Endodermal cell (in vitro differentiated cells): ENCODE data around the gene PAN2. TPM values are rescaled to one million over a fixed set of nuclear protein-coding genes. Genes with fewer than 3 reads are reported as not detected.

Experiments used
- DNase-seq: peaks from one replicate; pipeline ENCODE4 v3.0.0-alpha.2; 2017
- H3K27ac ChIP-seq: 2 replicates; pipeline ENCODE4 v1.5.1; 2013; ENCODE audit warnings: mild to moderate bottlenecking, low read depth, low read length, moderate library complexity
- H3K27me3 ChIP-seq: 2 replicates; pipeline ENCODE4 v1.6.1; 2013; ENCODE audit warnings: mild to moderate bottlenecking, low read length, moderate library complexity; ENCODE audit not compliant: insufficient read depth, control insufficient read depth, poor library complexity, severe bottlenecking
- H3K36me3 ChIP-seq: 2 replicates; pipeline ENCODE4 v1.7.0; 2013; ENCODE audit warnings: mild to moderate bottlenecking, low read length, moderate library complexity; ENCODE audit not compliant: control insufficient read depth, insufficient read depth
- H3K4me1 ChIP-seq: one replicate; pipeline ENCODE4 v1.7.0; 2013; ENCODE audit warnings: low read length; ENCODE audit not compliant: control insufficient read depth, insufficient read depth
- H3K4me3 ChIP-seq: 2 replicates; pipeline ENCODE4 v1.5.1; 2013; ENCODE audit warnings: mild to moderate bottlenecking, low read length, moderate library complexity
- H3K9ac ChIP-seq: 2 replicates; pipeline ENCODE4 v1.6.1; 2013; ENCODE audit warnings: mild to moderate bottlenecking, low read length, moderate library complexity; ENCODE audit not compliant: poor library complexity, severe bottlenecking; ENCODE audit errors: extremely low read depth
- H3K9me3 ChIP-seq: 2 replicates; pipeline ENCODE4 v1.6.1; 2013; ENCODE audit warnings: mild to moderate bottlenecking, low read length, moderate library complexity; ENCODE audit not compliant: control insufficient read depth
- H3K27ac Mint-ChIP-seq: 2 replicates; pipeline ENCODE4 v1.8.0; 2020; ENCODE audit warnings: mixed read lengths
- H3K27me3 Mint-ChIP-seq: 2 replicates; pipeline ENCODE4 v1.8.0; 2021; ENCODE audit warnings: mild to moderate bottlenecking, mixed read lengths; ENCODE audit not compliant: insufficient read depth
- H3K36me3 Mint-ChIP-seq: 2 replicates; pipeline ENCODE4 v1.8.0; 2020; ENCODE audit warnings: low read depth, mixed read lengths
- H3K4me1 Mint-ChIP-seq: 2 replicates; pipeline ENCODE4 v1.8.0; 2020; ENCODE audit warnings: mixed read lengths
- H3K4me3 Mint-ChIP-seq: 2 replicates; pipeline ENCODE4 v1.8.0; 2020; ENCODE audit warnings: mild to moderate bottlenecking, moderate library complexity, mixed read lengths
- H3K9me3 Mint-ChIP-seq: 2 replicates; pipeline ENCODE4 v1.8.0; 2020; ENCODE audit warnings: mild to moderate bottlenecking, mixed read lengths
- CTCF ChIP-seq: fragments of 200-600 bp; sonication (generic); conservative IDR thresholded peaks from 2 replicates; pipeline ENCODE4 v1.5.0; 2021; ENCODE audit warnings: antibody characterized with exemption, mild to moderate bottlenecking
- WGBS, 2 experiments: methylation state at CpG; one replicate each; pipeline versions ENCODE4 v1.1.5 to v1.1.7; 2013; ENCODE audit warnings: missing lambda C conversion rate in 2 of 2, mixed read lengths in 1 of 2; ENCODE audit not compliant: insufficient coverage in 1 of 2, insufficient read length in 1 of 2; 5-methylcytosine and 5-hydroxymethylcytosine counted together
- total RNA-seq, 2 donors: library from RNA; stranded (reverse); fragmentation: NEBNext Ultra II Directional in 1 of 2; extraction: Animal tissue kit (Norgen Biotek cat#: 25700) in 1 of 2; gene quantifications; 2 replicates in 1 of 2; 3 replicates in 1 of 2; pipeline ENCODE4 v1.2.1, GENCODE V29; 2021

Gene PAN2
- total RNA-seq, 2 donors from 2014 or later, result 66.5 to 90.3 TPM

- peak overlapping the region; percentile 91 for H3K27ac ChIP-seq
- peak overlapping the region; percentile 72 for H3K9ac ChIP-seq
- H3K27me3 Mint-ChIP-seq, result no peaks in the 10 kb centered on the region
- H3K9me3 Mint-ChIP-seq, result no peaks in the 10 kb centered on the region
- no peak for DNase-seq
- no peaks in the 10 kb centered on the region for H3K9me3 ChIP-seq
- whole genome bisulfite sequencing, 2 experiments, result 37 to 38% methylated on average over 17 to 21 of the region's 21 CpGs
- H3K4me3 ChIP-seq, result peak overlapping the region; percentile 87
- TF ChIP-seq CTCF, result no peak
- H3K4me1 Mint-ChIP-seq, result peaks cover 12% of the 10 kb centered on the region
- H3K4me1 ChIP-seq, result peaks cover 5% of the 10 kb centered on the region
- peaks cover 31% of the 10 kb centered on the region for H3K36me3 ChIP-seq
- H3K27me3 ChIP-seq, result no peaks in the 10 kb centered on the region
- peak overlapping the region; percentile 73 for H3K4me3 Mint-ChIP-seq
- peaks cover 24% of the 10 kb centered on the region for H3K36me3 Mint-ChIP-seq
- H3K27ac Mint-ChIP-seq, result no peak overlapping the region
Observed at GRCh38 chr12:56267443-56268071, 66.2 kb downstream of the PAN2 start.

DNA sequence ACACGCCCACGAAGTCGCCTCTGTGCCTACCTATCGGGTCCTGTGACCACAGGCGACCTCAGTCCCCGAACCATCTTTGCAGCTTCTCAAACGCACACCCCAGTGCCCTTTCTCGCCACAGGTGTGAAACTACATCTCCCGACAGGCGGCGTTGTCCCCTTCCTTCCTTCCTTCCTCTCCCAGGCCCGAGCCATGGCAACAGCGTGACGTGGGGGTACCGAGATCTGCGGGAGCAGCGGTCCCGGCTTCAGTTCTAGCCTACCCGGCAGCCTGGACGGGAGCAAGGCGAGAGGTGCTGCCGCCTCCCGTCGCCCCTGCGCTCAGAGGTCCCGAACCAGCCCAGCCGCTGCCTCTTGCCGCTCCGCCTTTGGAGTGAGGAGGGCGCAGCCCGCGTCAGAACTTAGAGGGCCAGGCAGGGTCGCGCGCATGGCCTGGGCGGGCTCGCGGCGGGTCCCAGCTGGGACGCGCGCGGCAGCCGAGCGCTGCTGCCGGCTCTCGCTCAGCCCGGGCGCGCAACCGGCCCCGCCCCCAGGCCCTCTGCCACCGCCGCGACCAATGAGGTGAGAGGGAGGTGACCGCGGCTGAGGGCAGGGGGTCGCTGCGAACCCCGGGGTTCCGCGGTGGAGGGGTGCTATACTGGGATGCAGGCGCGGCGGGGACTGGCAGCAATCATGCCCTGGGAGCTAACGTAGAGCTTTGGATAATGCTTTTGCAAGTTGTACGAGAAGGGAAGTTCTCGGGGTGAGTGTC is 66.9 kb downstream of the PAN2 start, which contains the start of gene COQ10A:
TSS of gene COQ10A (plus strand) at position 250 of the 750 bp plus-strand sequence. CDS start at position 427, 177 bp downstream.
- Mint-ChIP-seq H3K36me3 (peaks cover 21% of the 10 kb centered on the region), H3K9me3 (no peaks in the 10 kb centered on the region), H3K27ac (peak within 1 kb of the TSS; percentile 89), H3K4me3 (peak within 1 kb of the TSS; percentile 73), H3K4me1 (peaks cover 12% of the 10 kb centered on the region), H3K27me3 (no peaks in the 10 kb centered on the region)
- peak within 1 kb of the TSS; percentile 72 for H3K9ac ChIP-seq
- peak within 1 kb of the TSS; percentile 91 for H3K27ac ChIP-seq
- 1% methylated on average over 34 to 68 of the region's 68 CpGs for WGBS, 2 experiments
- peak; percentile 99 for DNase-seq
- H3K27me3 ChIP-seq, result no peaks in the 10 kb centered on the region
- H3K36me3 ChIP-seq, result peaks cover 31% of the 10 kb centered on the region
- TF ChIP-seq CTCF, result peak; percentile 80
- H3K9me3 ChIP-seq, result no peaks in the 10 kb centered on the region
- peaks cover 5% of the 10 kb centered on the region for H3K4me1 ChIP-seq
- peak within 1 kb of the TSS; percentile 87 for H3K4me3 ChIP-seq

Other genes starting within 250 kb of the PAN2 start
- gene PA2G4, start 229.4 kb downstream of the PAN2 start, total RNA-seq, result 100 to 1,000 TPM; 128 to 161 TPM
- gene RPL41, start 217.4 kb downstream of the PAN2 start, total RNA-seq, result 1,000 to 10,000 TPM; 4,305 to 4,379 TPM
- 1 to 10 TPM; 7.9 to 9.1 TPM for gene ZC3H10, start 215.7 kb downstream of the PAN2 start, total RNA-seq
- gene ESYT1, start 205.7 kb downstream of the PAN2 start, total RNA-seq, result 100 to 1,000 TPM in 1 of 2 donors, 10 to 100 TPM in 1; 97.0 to 118 TPM
- 100 to 1,000 TPM; 153 to 191 TPM for gene MYL6B, start 181.4 kb downstream of the PAN2 start, total RNA-seq
- gene MYL6, start 175.6 kb downstream of the PAN2 start, total RNA-seq, result 1,000 to 10,000 TPM; 1,640 to 1,647 TPM
- 100 to 1,000 TPM; 127 to 129 TPM for gene SMARCC2, start 144.5 kb downstream of the PAN2 start, total RNA-seq
- 10 to 100 TPM; 45.8 to 48.9 TPM for gene RNF41, start 112.1 kb downstream of the PAN2 start, total RNA-seq
- gene NABP2, start 109.7 kb downstream of the PAN2 start, total RNA-seq, result 10 to 100 TPM; 27.0 to 35.1 TPM
- 1 to 10 TPM; 2.5 to 3.2 TPM for gene SLC39A5, start 103.9 kb downstream of the PAN2 start, total RNA-seq
- gene ANKRD52, start 75.6 kb downstream of the PAN2 start, total RNA-seq, result 10 to 100 TPM; 39.3 to 54.9 TPM
- 10 to 100 TPM; 20.5 to 23.2 TPM for gene COQ10A, start 67.1 kb downstream of the PAN2 start, total RNA-seq
- gene CS, start 33.7 kb downstream of the PAN2 start, total RNA-seq, result 100 to 1,000 TPM; 134 to 167 TPM
- gene CNPY2, start 18.0 kb downstream of the PAN2 start, total RNA-seq, result 100 to 1,000 TPM; 183 to 198 TPM
- gene IL23A, start 4.9 kb upstream of the PAN2 start, total RNA-seq, result 10 to 100 TPM in 1 of 2 donors, 1 to 10 TPM in 1; 4.6 to 10.4 TPM
- gene STAT2, start 26.1 kb upstream of the PAN2 start, total RNA-seq, result 100 to 1,000 TPM; 107 to 112 TPM
- not detected for gene APOF, start 28.9 kb upstream of the PAN2 start, total RNA-seq
- 10 to 100 TPM; 64.5 to 85.3 TPM for gene TIMELESS, start 115.4 kb upstream of the PAN2 start, total RNA-seq
- not detected for gene MIP, start 120.7 kb upstream of the PAN2 start, total RNA-seq
- 1 to 10 TPM; 2.9 to 3.8 TPM for gene SPRYD4, start 134.6 kb upstream of the PAN2 start, total RNA-seq
- 1 to 10 TPM; 1.5 to 2.7 TPM for gene GLS2, start 154.2 kb upstream of the PAN2 start, total RNA-seq
- 10 to 100 TPM; 26.3 to 33.8 TPM for gene RBMS2, start 187.8 kb upstream of the PAN2 start, total RNA-seq